RPMI8226 (cell line): Measurements from ENCODE around the gene PLCB3.
A peak's percentile ranks its signal among the peaks of the same experiment; 100 is the strongest.

Experiments used
- DNase-seq: peaks from one replicate; pipeline ENCODE4 v3.0.0-alpha.2; 2015

PLCB3 gene

GRCh38 chr11:64268025-64268892 lies 16.9 kb downstream of the PLCB3 start:
- DNase-seq, result no peak

GRCh38 chr11:64268893-64269539 lies 17.7 kb downstream of the PLCB3 start:
- DNase-seq, result peak; percentile 65

- DNase-seq, result peak; percentile 100
Observed at GRCh38 chr11:64269540-64270220, 18.4 kb downstream of the PLCB3 start.

GRCh38 chr11:64275031-64275800 lies 23.9 kb downstream of the PLCB3 start:
- no peak for DNase-seq

- no peak for DNase-seq
Observed at GRCh38 chr11:64275841-64276240, 24.5 kb downstream of the PLCB3 start.

- DNase-seq, result no peak
Observed at GRCh38 chr11:64276653-64277431, 25.5 kb downstream of the PLCB3 start.

GRCh38 chr11:64278576-64279190 lies 27.4 kb downstream of the PLCB3 start:
- no peak for DNase-seq

GRCh38 chr11:64281957-64282770 lies 30.8 kb downstream of the PLCB3 start:
- no peak for DNase-seq

GRCh38 chr11:64283092-64283491 lies 31.8 kb downstream of the PLCB3 start:
- DNase-seq, result no peak

- DNase-seq, result peak; percentile 98
Observed at GRCh38 chr11:64284048-64284961, 33.0 kb downstream of the PLCB3 start, which contains the start of gene BAD. Gene BAD, minus strand, starts transcription at chr11:64284665. Its CDS starts 297 bp downstream, at chr11:64284368.

- peak; percentile 95 for DNase-seq
Observed at GRCh38 chr11:64284962-64285884, 33.9 kb downstream of the PLCB3 start, which contains the start of gene GPR137. Gene GPR137, plus strand, starts transcription at chr11:64285848. Its CDS starts 677 bp downstream, at chr11:64286525.

GRCh38 chr11:64285885-64286800 lies 34.8 kb downstream of the PLCB3 start:
- DNase-seq, result peak; percentile 83

GRCh38 chr11:64286801-64287159 lies 35.5 kb downstream of the PLCB3 start:
- no peak for DNase-seq

GRCh38 chr11:64287676-64288352 lies 36.5 kb downstream of the PLCB3 start:
- no peak for DNase-seq

- DNase-seq, result no peak
Observed at GRCh38 chr11:64288353-64288750, 37.0 kb downstream of the PLCB3 start.

- DNase-seq, result no peak
Observed at GRCh38 chr11:64289002-64289564, 37.8 kb downstream of the PLCB3 start.
